Esophagus squamous epithelium (tissue), 5 donors: Measurements from ENCODE around the gene CREG1. TPM values are rescaled to one million over a fixed set of nuclear protein-coding genes. Genes with fewer than 3 reads are reported as not detected.

ENCODE experiments used
- DNase-seq: peaks from one replicate; lab custom pipeline; 2025; lab: John Stamatoyannopoulos, UW
- H3K27ac ChIP-seq, 4 donors: fragments of 200-600 bp; sonication (generic); one replicate each; pipeline ENCODE4 v1.5.1; 2016 to 2019; ENCODE audit warnings: mild to moderate bottlenecking in 1 of 4
- H3K27me3 ChIP-seq, 4 donors: fragments of 200-600 bp; sonication (generic); 1 replicate in 3 of 4; 2 replicates in 1 of 4; pipeline versions ENCODE4 v1.5.1 to v1.6.0; 2017 to 2021; ENCODE audit warnings: antibody characterized with exemption in 1 of 4
- H3K36me3 ChIP-seq, 3 donors: fragments of 200-600 bp; sonication (generic); one replicate each; pipeline ENCODE4 v1.5.1; 2016 to 2019
- H3K4me1 ChIP-seq, 3 donors: fragments of 200-600 bp; sonication (generic); one replicate each; pipeline ENCODE4 v1.5.1; 2017 to 2019
- H3K4me3 ChIP-seq, 4 donors: fragments of 200-600 bp; sonication (generic); 1 replicate in 3 of 4; 2 replicates in 1 of 4; pipeline ENCODE4 v1.5.1; 2016 to 2019; ENCODE audit warnings: mild to moderate bottlenecking in 2 of 4, moderate library complexity in 1 of 4
- H3K9me3 ChIP-seq, 3 donors: fragments of 200-600 bp; sonication (generic); one replicate each; pipeline ENCODE4 v1.5.1; 2016 to 2019
- CTCF ChIP-seq, 6 experiments: fragments of 450-650 bp in 4 of 6; fragments of 200-600 bp in 2 of 6; sonication (generic) in 2 of 6; IDR thresholded peaks; one replicate each; pipeline ENCODE4 v1.5.1; 2016 to 2019; ENCODE audit warnings: antibody characterized with exemption in 6 of 6, mild to moderate bottlenecking in 4 of 6, moderate library complexity in 4 of 6
- POLR2A ChIP-seq, 4 donors: fragments of 450-650 bp; IDR thresholded peaks; one replicate each; pipeline ENCODE4 v1.6.1; 2017; ENCODE audit warnings: antibody characterized with exemption in 4 of 4, mild to moderate bottlenecking in 4 of 4, moderate library complexity in 3 of 4
- WGBS, 2 donors: methylation state at CpG; one replicate each; pipeline ENCODE4 v1.1.5; 2018; 5-methylcytosine and 5-hydroxymethylcytosine counted together
- intact Hi-C: fragments of 100-400 bp; cut with DNase I; formaldehyde crosslinking; loops from one replicate; pipeline ENCODE4 v1.15.0; 2022
- total RNA-seq, 4 donors: library from RNA; depleted of rRNA; stranded (reverse); fragments of >200 nt; gene quantifications; one replicate each; pipeline ENCODE4 v1.1.0, GENCODE V29; 2016
- donor health status: DM: yes; HTN: yes; CAD: no.

The CREG1 gene
- total RNA-seq, 4 donors from 2014 or later, result 110 to 203 (median 175) TPM

- H3K4me3 ChIP-seq, result no peak overlapping the region
- H3K9me3 ChIP-seq, result no peaks in the 10 kb centered on the region
- no peak overlapping the region for H3K27ac ChIP-seq
- no peak for DNase-seq
- peaks cover 0 to 9% (median 0%) of the 10 kb centered on the region in 4 donors for H3K27me3 ChIP-seq
- no peaks in the 10 kb centered on the region for H3K4me1 ChIP-seq
- H3K36me3 ChIP-seq, result no peaks in the 10 kb centered on the region
- intact Hi-C loops, result no loop called here
- TF ChIP-seq POLR2A (IDR thresholded peaks at IDR 0.05), result no peak
- TF ChIP-seq CTCF (IDR thresholded peaks at IDR 0.05), result no peak
- 81 to 87% methylated on average over 11 of the region's 11 CpGs for WGBS, 2 donors
These were observed 42.1 kb downstream of the CREG1 start for GRCh38 chr1:167511374-167511986.

- DNase-seq, result no peak
- WGBS, 2 donors, result 67 to 71% methylated on average over 4 of the region's 4 CpGs
These were observed 42.7 kb downstream of the CREG1 start for GRCh38 chr1:167510881-167511280.

GRCh38 chr1:167510244-167510643, 43.3 kb downstream of the CREG1 start:
- Histone ChIP-seq H3K27ac (no peak overlapping the region), H3K4me1 (no peaks in the 10 kb centered on the region)
- 40 to 66% methylated on average over 1 to 3 of the region's 3 CpGs for WGBS, 2 donors

More at GRCh38 chr1:167510881-167511280, 42.7 kb downstream of the CREG1 start:
- Histone ChIP-seq H3K36me3 (no peaks in the 10 kb centered on the region), H3K4me3 (no peak overlapping the region), H3K4me1 (no peaks in the 10 kb centered on the region), H3K9me3 (no peaks in the 10 kb centered on the region), H3K27me3 (peaks cover 0 to 8% (median 0%) of the 10 kb centered on the region in 4 donors), H3K27ac (no peak overlapping the region)
- no peak for TF ChIP-seq CTCF (IDR thresholded peaks at IDR 0.05)
- TF ChIP-seq POLR2A (IDR thresholded peaks at IDR 0.05), result no peak
- intact Hi-C loops, result no loop called here

GRCh38 chr1:167509587-167509986, 44.0 kb downstream of the CREG1 start:
- no peak overlapping the region for H3K27ac ChIP-seq
- no peak overlapping the region for H3K4me3 ChIP-seq
- H3K36me3 ChIP-seq, result no peaks in the 10 kb centered on the region
- intact Hi-C loops, result no loop called here
- DNase-seq, result no peak
- no peaks in the 10 kb centered on the region for H3K9me3 ChIP-seq
- TF ChIP-seq CTCF (IDR thresholded peaks at IDR 0.05) (no peak), POLR2A (IDR thresholded peaks at IDR 0.05) (no peak)
- peaks cover 0 to 8% (median 0%) of the 10 kb centered on the region in 4 donors for H3K27me3 ChIP-seq
- WGBS, 2 donors, result 78 to 84% methylated on average over 7 to 8 of the region's 8 CpGs
- H3K4me1 ChIP-seq, result no peaks in the 10 kb centered on the region

More at GRCh38 chr1:167510244-167510643, 43.3 kb downstream of the CREG1 start:
- H3K36me3 ChIP-seq, result no peaks in the 10 kb centered on the region
- intact Hi-C loops, result no loop called here
- no peaks in the 10 kb centered on the region for H3K9me3 ChIP-seq
- peaks cover 0 to 6% (median 0%) of the 10 kb centered on the region in 4 donors for H3K27me3 ChIP-seq
- no peak overlapping the region for H3K4me3 ChIP-seq
- TF ChIP-seq POLR2A (IDR thresholded peaks at IDR 0.05), result no peak
- no peak for TF ChIP-seq CTCF (IDR thresholded peaks at IDR 0.05)
- DNase-seq, result no peak

GRCh38 chr1:167507719-167508118, 45.8 kb downstream of the CREG1 start:
- Histone ChIP-seq H3K9me3 (no peaks in the 10 kb centered on the region), H3K27ac (no peak overlapping the region), H3K36me3 (no peaks in the 10 kb centered on the region), H3K4me1 (peaks cover 0 to 12% (median 0%) of the 10 kb centered on the region in 3 donors), H3K27me3 (peaks cover 0 to 17% (median 0%) of the 10 kb centered on the region in 4 donors), H3K4me3 (no peak overlapping the region)
- DNase-seq, result no peak
- intact Hi-C loops, result no loop called here
- 65 to 68% methylated on average over 3 of the region's 3 CpGs for WGBS, 2 donors
- no peak for TF ChIP-seq POLR2A (IDR thresholded peaks at IDR 0.05)
- TF ChIP-seq CTCF (IDR thresholded peaks at IDR 0.05), result no peak
